ENCODE results near the gene UBA7. TPM values are rescaled to one million over a fixed set of nuclear protein-coding genes. Genes with fewer than 3 reads are reported as not detected.
"Not testable (repeated sequence)": the region's sequence is repeated elsewhere in the genome, so short reads cannot be mapped to it uniquely, and the experiment has no call there.

The UBA7 gene
- total RNA-seq, 4 donors from 2014 or later, result 50.1 to 87.5 (median 69.3) TPM

GRCh38 chr3:49780080-49780974, 33.4 kb downstream of the UBA7 start:
- WGBS, 2 donors, result 74 to 76% methylated on average over 4 of the region's 4 CpGs
- Histone ChIP-seq H3K4me3 (replicated peaks in 1 of 3) (no peak overlapping the region), H3K27ac (no peak overlapping the region), H3K36me3 (peaks cover 6 to 7% of the 10 kb centered on the region in 2 donors), H3K27me3 (no peaks in the 10 kb centered on the region), H3K4me1 (peaks cover 13 to 21% of the 10 kb centered on the region in 2 donors), H3K9me3 (no peaks in the 10 kb centered on the region)
- intact Hi-C loops (cut with DNase I), result no loop called here
- TF ChIP-seq CTCF (IDR thresholded peaks at IDR 0.05) (no peak), POLR2A (IDR thresholded peaks at IDR 0.05) (no peak)
- no peak for DNase-seq

DNA sequence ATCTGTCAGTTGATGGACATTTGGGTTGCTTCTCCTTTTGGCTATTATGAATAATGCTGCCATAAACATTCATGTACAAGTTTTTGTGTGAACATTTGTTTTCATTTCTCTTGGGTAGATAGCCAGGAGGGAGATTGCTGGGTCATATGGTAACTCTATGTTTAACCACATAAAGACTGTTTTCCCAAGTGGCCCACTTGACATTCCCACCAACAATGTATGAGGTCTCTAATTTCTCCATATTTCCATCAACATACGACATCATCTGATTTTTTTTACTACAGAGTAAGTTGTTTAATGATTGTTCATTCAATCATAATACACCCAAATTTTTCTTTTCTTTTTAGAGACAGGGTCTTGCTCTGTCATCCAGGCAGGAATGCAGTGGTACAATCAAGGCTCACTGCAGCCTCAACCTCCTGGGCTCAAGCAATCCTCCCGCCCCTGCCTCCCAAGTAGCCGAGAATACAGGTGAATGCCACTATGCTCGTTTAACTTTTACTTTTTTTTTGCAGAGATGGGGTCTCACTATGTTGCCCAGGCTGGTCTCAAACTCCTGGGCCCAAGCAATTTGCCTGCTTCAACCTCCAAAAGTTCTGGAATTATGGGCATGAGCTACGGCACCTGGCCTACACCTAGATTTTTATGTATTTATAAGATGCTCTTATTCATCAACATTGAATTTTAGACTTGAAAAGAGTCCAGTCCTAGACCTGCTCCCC, 34.2 kb downstream of the UBA7 start:
- DNase-seq, result no peak
- Histone ChIP-seq H3K27me3 (no peaks in the 10 kb centered on the region), H3K4me3 (replicated peaks in 1 of 3) (no peak overlapping the region), H3K9me3 (no peaks in the 10 kb centered on the region), H3K36me3 (peaks cover 6 to 7% of the 10 kb centered on the region in 2 donors), H3K27ac (no peak overlapping the region), H3K4me1 (peaks cover 8 to 14% of the 10 kb centered on the region in 2 donors)
- intact Hi-C loops (cut with DNase I), result no loop called here
- TF ChIP-seq POLR2A (IDR thresholded peaks at IDR 0.05), result no peak
- no peak for TF ChIP-seq CTCF (IDR thresholded peaks at IDR 0.05)
- 88 to 92% methylated on average over 5 of the region's 5 CpGs for WGBS, 2 donors

DNA sequence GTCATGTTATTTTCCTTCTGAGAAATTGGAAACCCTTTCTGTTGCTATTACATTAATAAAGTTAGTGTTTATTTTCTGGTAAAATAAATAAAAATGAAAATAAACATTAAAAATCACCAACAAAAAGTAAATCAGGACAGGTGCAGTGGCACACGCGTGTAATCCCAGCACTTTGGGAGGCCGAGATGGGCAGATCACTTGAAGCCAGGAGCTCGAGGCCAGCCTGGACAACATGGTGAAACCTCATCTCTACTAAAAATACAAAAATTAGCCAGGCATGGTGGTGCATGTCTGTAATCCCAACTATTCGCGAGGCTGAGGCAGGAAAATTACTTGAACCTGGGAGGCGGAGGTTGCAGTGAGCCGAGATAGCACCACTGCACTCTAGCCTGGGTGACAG, 37.7 kb downstream of the UBA7 start:
- intact Hi-C loops (cut with DNase I); H3K36me3 ChIP-seq; H3K27ac ChIP-seq; H3K4me3 ChIP-seq (replicated peaks in 1 of 3); DNase-seq; H3K9me3 ChIP-seq; H3K27me3 ChIP-seq; H3K4me1 ChIP-seq: not testable (repeated sequence)
- 81 to 86% methylated on average over 8 of the region's 8 CpGs for WGBS, 2 donors

DNA sequence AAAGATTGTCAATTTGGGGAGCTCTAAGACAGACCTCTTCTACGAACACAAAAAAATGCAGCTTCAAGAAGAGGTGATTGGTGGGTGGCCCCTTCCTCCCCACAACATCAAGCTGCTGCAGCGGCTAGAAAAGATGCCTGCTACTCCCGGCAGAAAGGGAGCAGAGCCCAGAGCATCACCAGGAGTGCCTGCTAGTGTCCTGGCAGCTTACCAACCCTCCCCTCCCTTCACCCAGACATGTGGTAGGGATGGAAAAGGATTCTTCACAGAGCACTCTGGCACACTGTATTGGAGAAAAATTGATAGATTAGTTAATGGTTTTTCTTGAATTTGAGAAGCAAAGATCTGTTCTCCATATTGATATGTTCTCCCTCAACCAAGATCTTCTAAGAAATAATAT, 38.2 kb downstream of the UBA7 start:
- 40 to 63% methylated on average over 1 to 3 of the region's 3 CpGs for WGBS, 2 donors
- H3K9me3 ChIP-seq, result no peaks in the 10 kb centered on the region
- no peak overlapping the region for H3K4me3 ChIP-seq (replicated peaks in 1 of 3)
- peaks cover 4 to 8% of the 10 kb centered on the region in 2 donors for H3K4me1 ChIP-seq
- TF ChIP-seq CTCF (IDR thresholded peaks at IDR 0.05) (no peak), POLR2A (IDR thresholded peaks at IDR 0.05) (no peak)
- H3K27me3 ChIP-seq, result no peaks in the 10 kb centered on the region
- no peak overlapping the region for H3K27ac ChIP-seq
- intact Hi-C loops (cut with DNase I), result no loop called here
- peaks cover 0 to 3% of the 10 kb centered on the region in 2 donors for H3K36me3 ChIP-seq
- DNase-seq, result peak in 1 of 2 donors; percentile 8

DNA sequence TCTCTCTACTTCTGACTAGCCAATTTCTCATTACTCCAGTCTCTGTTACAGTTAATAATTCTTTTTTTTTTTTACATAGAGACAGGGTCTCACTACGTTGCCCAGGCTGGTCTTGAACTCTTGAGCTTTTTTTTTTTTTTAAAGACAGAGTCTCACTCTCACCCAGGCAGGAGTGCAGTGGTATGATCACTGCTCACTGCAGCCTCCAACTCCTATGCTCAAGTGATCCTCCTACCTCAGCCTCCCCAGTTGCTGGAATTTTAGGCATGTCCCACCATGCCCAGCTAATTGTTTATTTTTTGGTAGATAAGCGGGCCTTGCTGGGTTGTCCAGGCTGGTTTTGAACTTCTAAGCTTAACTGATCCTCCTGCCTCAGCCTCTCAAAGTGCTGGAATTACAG, 41.0 kb downstream of the UBA7 start:
- H3K36me3 ChIP-seq, result peaks cover 0 to 3% of the 10 kb centered on the region in 2 donors
- WGBS, 2 donors, result 97% methylated on average over 2 of the region's 2 CpGs
- H3K4me1 ChIP-seq, result no peaks in the 10 kb centered on the region
- DNase-seq, result no peak
- H3K4me3 ChIP-seq (replicated peaks in 1 of 3), result no peak overlapping the region
- TF ChIP-seq CTCF (IDR thresholded peaks at IDR 0.05) (no peak), POLR2A (IDR thresholded peaks at IDR 0.05) (no peak)
- H3K27me3 ChIP-seq, result no peaks in the 10 kb centered on the region
- intact Hi-C loops (cut with DNase I), result no loop called here
- no peaks in the 10 kb centered on the region for H3K9me3 ChIP-seq
- H3K27ac ChIP-seq, result no peak overlapping the region

All from thyroid gland (tissue), 4 donors.